ENCODE data around the gene NOC4L.
"Not testable (repeated sequence)": the region's sequence is repeated elsewhere in the genome, so short reads cannot be mapped to it uniquely, and the experiment has no call there.

NOC4L gene

GRCh38 chr12:132144115-132144809 is at the start of gene NOC4L, which contains the start of gene DDX51:
Gene NOC4L, plus strand, starts transcription at chr12:132144457. Its CDS starts 32 bp downstream, at chr12:132144489.
Gene DDX51, minus strand, starts transcription at chr12:132144319. Its CDS starts 23 bp downstream, at chr12:132144296.
- DNase-seq (ENCODE audit: low read depth), result peak; percentile 95

GRCh38 chr12:132095520-132096409 is 48.5 kb upstream of the NOC4L start:
- no peak for DNase-seq (ENCODE audit: low read depth)

- no peak for DNase-seq (ENCODE audit: low read depth)
These were observed 44.5 kb upstream of the NOC4L start for GRCh38 chr12:132099739-132100138.

DNA sequence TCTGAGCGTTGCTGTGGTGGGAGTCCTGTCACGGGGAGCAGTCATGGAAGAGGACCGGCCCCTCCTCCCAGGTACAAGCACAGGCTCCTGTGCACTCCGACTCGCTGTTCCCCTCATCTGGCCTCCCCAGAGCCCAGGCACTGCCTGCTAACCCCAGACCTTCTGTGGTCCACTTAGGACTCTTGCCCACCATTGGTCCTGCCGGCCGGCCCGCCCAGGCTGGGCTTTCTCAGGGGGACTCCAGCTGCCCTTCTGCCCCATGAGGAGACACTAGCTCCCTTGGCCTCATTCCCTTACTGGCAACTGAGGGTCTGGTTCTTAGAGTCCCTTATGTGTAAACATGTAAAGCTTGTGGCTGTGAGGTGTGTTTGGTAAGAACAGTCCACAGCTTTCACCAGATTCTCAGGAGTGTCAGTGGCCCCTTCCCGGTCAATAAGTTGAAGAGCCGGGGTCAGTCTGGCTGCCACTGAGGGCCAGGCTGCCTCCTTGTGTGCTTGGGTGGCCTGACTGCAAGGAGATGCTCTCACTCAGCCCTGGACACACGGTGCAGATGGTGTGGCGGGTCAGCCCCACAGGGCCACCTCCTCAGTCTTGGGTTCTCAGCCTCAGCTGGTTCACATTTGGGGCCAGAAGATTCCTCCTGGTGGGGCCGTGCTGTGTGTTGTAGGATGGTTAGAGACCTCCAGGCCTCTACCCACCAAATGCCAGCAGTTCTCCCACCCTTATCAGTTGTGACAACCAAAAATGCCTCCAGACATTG is 43.8 kb upstream of the NOC4L start:
- DNase-seq (ENCODE audit: low read depth), result no peak

DNA sequence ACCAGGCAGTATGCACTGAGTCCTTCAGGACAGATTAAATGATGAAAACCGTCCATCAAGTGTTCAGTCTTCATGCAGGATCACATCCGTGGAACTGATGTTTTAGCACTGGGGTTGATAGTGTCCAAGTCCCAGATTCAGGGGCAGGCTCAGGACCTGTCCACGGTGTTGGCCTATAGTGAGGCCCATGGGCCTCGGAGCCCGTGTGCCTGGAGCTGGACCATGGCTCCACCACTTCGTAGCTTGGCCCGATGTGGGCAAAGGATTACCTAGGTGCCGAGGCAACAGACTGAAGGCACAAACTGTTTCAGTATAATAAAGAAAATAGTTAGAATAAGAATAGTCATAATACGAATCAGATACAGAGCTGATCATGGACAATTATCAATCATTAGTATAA is 42.0 kb upstream of the NOC4L start:
- DNase-seq (ENCODE audit: low read depth), result no peak

- DNase-seq (ENCODE audit: low read depth), result not testable (repeated sequence)
These were observed 41.2 kb upstream of the NOC4L start for GRCh38 chr12:132103072-132103471.

DNA sequence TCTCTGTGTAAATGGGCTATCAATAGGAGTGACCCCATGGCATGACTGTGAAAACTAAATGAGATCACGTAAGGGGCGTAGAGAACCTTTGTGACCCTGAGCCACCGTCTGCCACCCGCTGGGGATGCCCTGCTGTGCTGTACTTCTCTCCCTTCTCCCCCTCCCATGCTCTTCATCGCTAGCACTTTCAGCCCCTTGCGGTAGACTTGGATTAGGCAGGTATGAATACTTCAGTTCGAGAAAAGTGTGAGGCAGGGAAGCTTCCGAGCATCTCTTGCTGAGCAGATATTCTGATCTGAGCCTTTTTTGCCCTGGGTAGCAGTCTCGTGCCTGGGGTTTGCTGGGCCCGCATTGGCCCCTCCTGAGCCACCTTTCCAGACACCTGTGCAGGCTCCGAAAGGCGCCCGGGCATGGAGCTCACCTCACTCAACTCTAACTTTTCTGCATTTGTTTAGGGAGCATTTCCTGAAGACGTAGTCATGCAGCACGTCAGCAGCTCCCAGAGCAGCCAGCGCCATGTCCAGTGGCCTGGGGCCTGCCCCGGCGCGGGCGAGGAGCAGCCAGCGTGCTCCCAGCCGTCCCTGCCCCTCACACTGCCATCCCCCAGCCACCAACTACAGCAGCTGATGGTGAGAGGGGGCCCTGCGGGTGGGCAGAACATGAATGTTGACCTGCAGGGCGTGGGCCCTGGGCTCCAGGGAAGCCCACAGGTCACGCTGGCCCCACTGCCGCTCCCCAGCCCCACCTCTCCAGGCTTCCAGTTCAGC is 40.5 kb upstream of the NOC4L start:
- no peak for DNase-seq (ENCODE audit: low read depth)

GRCh38 chr12:132105467-132105866 is 38.8 kb upstream of the NOC4L start:
- no peak for DNase-seq (ENCODE audit: low read depth)

DNA sequence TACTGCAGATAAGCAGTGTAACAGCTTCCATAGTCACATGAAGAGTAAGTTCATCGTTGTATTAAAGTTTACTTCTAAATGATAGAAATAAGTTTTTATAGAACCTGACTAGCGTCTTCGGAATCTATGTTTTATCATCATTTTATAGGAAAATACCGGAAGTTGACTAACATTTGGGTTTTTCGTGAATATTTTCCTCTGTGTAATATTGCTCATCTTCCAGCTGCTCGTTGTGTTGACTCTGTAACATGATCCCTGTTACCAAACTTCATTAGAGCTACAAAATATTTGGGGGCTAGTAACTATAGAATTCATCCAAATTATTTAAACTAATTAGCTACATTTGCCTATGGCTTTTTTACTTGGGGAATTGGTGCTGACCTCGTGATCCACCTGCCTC is 37.3 kb upstream of the NOC4L start:
- DNase-seq (ENCODE audit: low read depth), result peak; percentile 76

DNA sequence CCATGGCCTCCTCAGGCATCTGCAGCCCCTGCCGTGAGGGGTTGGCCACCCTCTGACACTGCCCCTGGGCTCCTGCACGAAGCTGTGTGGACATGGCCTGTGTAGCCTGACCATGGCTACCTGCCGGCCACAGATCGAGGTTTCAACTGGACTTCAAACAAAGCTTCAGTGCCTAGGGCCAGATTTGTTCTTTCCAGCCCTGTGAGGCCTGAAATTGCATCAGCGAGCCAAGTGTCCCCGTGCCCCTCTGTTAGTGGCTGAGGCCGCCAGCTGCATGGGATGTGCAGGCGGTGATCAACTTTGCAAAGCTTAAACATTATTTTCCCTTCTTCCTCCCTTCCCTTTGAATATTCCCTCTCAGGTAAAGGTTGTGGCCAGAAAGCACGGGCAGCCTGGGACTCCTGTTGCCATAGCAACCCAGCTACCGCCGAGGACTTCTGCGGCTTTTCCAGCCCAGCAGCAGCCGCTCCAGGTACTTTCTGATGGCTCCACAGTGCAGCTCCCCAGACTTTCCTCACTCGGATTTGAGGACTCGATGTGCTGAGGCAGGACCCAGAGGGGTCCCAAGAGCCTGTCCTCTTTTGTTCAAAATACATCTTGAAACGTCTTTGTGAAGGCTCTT is 35.9 kb upstream of the NOC4L start:
- no peak for DNase-seq (ENCODE audit: low read depth)

DNA sequence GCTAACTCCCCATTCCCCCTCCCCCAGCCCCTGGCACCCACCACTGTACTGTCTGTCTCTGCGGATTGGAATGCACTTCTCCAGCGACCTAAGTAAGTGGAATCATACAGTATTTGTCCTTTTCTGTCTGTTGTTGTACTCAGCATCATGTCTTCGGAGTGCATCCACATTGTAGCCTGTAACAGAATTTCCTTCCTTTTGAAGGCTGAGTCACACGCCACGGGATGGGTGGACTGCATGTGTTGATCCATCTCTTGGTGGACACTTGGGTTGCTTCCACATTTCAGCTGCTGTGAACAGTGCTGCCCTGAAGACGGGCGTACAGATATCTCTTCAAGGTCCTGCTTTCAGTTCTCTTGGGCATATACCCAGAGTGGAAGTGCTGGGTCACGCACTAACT is 34.5 kb upstream of the NOC4L start:
- DNase-seq (ENCODE audit: low read depth), result no peak

DNA sequence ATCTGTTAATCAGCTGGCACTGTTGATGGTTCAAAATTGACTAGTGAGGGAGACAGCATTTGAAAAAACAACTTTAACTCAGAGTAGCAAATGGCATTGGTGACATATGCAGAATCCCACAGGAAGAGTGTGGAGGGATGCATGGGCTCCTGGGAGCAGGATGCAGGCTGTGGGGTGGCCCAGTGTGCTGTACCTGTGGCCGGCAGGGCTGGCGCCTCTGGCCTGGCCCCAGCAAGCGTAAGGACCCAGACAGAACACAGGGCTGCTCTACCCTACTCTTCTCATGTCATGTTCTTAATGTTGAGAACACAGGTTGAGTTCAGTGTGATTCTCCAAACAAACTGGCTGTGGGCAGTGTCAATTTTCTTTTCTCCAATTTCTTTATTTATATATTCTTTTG is 33.6 kb upstream of the NOC4L start:
- DNase-seq (ENCODE audit: low read depth), result no peak

GRCh38 chr12:132111654-132112304 is 32.5 kb upstream of the NOC4L start:
- no peak for DNase-seq (ENCODE audit: low read depth)

- DNase-seq (ENCODE audit: low read depth), result no peak
These were observed 29.6 kb upstream of the NOC4L start for GRCh38 chr12:132114667-132115066.

DNA sequence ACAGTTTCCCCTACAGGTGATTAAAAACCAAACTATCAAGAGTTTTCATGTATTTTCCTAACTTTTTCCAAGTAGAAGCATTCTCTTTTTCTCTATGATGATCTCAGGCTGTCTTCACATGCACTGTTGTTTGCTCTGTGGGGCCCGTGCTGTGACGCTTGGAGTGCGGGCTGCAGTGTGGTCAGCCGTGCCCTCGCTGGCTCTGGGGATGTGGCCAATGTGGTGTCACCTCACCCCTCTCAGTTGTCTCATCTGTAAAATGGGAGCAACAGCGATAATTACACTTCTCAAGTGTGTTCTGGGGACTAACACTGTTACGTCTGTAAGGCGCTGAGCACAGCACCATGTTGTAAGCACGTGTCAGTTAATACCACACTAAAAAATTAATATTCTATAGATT is 28.8 kb upstream of the NOC4L start:
- no peak for DNase-seq (ENCODE audit: low read depth)

DNA sequence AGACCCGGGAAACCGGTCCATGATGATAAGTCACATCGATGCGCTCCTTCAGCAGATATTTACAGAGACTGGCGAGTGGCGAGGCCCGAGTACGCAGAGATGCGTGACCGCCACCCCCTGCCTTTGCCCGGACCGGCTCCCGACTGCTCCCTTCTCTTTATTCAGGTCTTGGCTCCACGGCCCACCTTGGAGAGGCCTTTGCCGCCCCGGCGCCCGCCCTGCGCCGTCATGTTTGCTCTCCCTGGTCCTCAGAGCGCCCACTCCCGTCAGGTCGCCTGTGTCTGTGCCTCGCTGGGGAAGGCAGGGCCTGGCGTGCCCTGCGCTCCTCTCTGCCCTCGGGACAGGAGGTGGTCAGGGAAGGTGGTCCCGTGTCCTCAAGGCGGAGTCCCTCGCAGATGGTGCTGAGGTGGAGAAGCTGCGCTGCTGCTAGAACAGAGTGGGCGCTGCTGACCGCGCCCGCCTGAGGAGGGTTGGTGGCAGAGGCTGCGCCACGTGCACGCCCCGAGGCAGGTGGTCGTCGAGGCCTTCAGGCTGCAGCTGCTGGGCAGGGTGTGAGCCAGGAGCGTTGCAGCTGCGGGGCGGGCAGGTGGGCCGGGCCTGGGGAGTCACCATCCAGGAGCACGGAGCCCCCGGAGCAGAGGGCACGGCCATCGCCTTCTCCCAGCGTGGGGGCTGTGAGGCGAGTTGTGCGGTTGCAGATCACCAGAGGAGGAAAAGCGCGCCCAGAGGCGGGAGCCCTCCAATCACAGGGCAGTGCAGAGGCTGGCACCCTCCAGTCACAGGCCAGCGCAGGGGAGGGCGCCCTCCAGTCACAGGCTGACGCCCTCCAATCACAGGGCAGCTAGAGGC is 27.3 kb upstream of the NOC4L start:
- no peak for DNase-seq (ENCODE audit: low read depth)

DNA sequence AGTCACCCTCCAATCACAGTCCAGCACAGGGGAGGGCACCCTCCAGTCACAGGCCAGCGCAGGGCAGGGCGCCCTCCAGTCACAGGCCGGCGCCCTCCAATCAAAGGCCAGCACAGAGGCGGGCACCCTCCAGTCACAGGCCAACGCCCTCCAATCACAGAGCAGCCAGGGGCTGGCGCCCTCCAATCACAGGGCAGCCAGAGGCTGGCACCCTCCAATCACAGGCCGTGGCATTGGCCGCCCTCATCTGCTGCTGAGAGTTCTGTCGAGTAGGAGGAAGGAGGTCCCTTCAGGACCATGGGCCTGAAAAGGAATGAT is 26.7 kb upstream of the NOC4L start:
- peak; percentile 20 for DNase-seq (ENCODE audit: low read depth)

DNA sequence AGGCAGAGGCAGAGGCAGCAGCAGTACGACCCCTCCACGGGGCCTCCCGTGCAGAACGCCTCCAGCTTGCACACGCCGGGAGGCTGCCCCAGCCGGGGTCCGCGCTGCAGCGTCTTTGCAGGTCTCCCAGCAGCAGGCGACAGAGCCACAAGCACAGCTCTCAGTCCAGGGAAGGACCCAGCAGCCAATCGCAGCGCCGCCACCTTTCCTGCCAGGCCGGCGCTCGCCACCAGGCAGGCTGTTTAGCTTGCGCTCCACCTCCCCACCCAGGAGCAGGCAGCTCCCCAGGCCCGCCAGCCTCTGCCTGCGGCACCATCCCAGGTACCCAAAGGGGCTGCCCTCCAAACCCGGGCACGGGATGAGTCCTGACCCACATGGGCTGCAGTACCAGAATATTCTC is 25.4 kb upstream of the NOC4L start:
- DNase-seq (ENCODE audit: low read depth), result no peak

DNA sequence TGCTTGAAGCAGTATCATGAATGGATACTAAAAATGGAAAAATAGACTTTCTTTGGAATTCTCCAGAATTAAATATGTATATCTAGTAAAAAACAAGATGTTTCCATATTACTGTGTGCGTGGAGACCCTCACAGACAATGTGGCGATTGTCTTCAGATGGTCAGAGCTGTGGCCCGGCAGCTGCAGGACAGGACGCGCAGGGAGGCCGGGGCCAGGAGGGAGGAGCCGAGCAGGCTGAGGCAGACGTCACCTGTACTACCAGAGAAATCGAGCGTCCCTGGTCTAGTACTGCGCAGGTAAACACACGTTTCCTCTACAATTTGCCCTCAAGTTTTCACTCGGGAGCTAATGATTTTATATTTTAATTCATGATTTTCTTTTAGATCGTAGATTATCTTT is 23.0 kb upstream of the NOC4L start:
- DNase-seq (ENCODE audit: low read depth), result no peak

Data from ELR (cell line).